ENCODE measurements around the gene PTPRF. TPM values are rescaled to one million over a fixed set of nuclear protein-coding genes. Genes with fewer than 3 reads are reported as not detected.

PTPRF gene
- total RNA-seq, 1 donor from 2014 or later, result 259 TPM

DNA sequence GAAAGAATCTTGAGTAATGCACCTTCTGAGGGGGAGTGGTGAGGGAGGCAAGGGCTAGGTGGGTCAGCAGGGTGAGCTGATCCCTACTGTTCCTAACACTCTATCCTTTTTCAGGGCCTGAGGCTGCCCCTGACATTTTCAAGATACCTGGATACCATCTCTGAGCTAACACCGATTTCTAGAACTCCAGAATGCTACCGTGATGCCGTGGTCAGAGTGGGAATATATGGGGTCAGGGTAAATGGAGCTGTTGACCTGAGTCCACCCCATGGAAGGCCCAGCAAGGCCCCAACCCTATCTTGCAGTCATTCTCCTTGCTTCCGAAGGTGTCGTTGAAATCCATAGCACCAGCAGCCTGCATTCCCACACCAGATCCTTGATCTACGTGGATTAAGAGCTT lies 18.0 kb upstream of the PTPRF start:
- no peak for DNase-seq (ENCODE audit: low read depth)

- no peak for DNase-seq (ENCODE audit: low read depth)
These were observed 17.1 kb upstream of the PTPRF start for GRCh38 chr1:43513471-43514173.

DNA sequence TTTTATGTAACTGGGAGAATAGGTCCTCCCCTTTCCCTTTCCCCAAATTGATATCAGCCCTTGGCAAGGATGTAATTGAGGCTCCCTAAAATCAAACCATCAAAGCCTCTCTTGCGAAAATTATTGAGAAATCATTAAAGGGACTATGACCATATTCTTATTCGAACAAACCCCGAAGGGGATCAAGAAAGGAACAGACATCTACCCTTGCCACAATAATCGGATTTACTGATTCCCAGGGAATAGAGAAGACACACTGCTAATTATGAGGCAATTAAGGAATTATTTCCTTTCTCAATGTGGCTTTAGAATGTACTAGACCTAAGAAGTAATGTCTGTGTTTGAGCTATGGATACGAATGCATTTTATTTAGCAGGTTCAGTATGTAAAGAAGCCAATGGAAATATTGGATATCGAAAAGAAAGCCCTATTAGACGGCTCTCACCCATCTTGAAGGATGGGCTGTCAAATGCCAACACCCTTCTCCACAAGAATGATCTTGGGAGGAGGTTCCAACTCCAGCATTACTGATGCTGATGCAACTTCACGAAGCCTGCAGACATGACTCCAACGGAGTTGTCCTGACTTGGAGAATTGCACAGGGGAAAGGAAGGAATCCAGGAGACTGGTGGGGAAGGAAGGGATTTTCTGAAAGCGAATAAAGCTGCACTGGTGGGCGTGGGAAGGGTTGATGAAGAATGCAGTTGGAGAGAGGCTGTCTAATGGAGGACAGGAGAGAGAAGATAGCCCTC lies 11.6 kb upstream of the PTPRF start:
- DNase-seq (ENCODE audit: low read depth), result no peak

- no peak for DNase-seq (ENCODE audit: low read depth)
These were observed 10.4 kb upstream of the PTPRF start for GRCh38 chr1:43520100-43520778.

GRCh38 chr1:43521078-43521477 lies 9.6 kb upstream of the PTPRF start:
- no peak for DNase-seq (ENCODE audit: low read depth)

- no peak for DNase-seq (ENCODE audit: low read depth)
These were observed 8.9 kb upstream of the PTPRF start for GRCh38 chr1:43521756-43522155.

DNA sequence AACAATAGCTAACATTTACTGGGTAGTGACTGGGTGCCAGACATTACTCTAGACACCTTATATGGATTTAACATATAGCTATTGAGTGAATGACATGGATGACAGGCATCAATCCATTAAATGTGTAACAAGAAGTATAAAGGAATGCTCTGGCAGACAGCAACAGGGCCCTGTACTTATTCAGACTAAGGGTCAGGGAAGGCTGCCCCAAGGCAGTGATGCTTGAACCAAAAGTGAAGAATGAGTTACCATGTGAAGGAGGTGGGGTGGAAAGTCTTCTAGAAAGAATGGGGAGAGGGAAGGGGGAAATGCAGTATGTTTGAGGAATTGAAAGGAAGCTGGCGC lies 8.3 kb upstream of the PTPRF start:
- DNase-seq (ENCODE audit: low read depth), result peak; percentile 64

DNA sequence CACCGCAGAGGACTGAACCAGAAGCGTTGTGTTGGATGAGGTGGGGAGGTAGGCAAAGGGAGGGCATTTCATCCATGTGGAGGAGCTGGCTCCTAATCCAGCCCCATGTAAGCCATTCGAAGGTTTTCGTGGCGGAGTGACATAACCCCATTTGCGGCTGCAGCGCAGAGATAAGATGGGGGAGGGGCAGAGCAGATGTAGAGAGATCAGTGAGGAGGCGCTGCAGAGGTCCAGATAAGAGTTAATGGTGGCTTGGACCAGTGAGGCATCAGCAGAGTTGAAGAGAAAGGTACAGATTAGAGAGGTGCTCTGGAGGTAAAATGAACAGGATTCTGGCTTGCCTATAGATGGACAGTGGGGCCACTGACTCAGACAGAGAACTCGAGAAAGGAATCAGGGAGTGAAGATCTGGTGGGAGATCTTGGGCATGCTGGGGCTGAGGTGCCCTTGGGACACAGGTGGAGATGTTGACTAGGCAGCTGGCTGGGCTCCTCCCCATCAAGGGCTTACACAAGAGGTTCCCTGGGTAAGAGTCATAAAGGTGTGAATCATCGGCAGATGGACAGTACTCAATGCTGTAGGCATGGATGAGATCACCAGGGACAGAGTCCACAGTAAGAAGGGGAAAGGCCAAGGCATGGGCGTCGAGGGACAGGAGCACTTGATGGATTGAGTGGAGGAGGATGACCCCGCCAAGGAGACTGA lies 7.8 kb upstream of the PTPRF start:
- peak; percentile 96 for DNase-seq (ENCODE audit: low read depth)

GRCh38 chr1:43524804-43525203 lies 5.9 kb upstream of the PTPRF start:
- no peak for DNase-seq (ENCODE audit: low read depth)

DNA sequence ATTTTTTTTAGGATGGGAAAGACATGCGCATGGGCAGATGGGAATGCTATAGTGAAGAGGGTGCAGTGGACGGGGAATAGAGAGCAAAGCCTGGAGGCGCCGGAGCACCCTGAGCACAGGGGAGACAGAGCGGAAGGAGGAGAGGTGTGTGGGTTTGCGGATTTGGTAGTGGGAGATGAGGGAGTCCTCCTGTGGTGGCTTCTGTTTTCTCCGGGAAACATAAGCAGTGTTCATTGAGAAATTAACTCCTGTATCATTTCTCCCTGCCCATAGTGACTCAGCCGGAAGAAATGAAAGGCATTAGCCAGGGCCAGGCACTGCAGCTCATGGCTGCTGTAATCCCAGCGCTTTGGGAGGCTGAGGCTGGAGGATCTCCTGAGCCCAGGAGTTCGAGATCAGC lies 4.7 kb upstream of the PTPRF start:
- DNase-seq (ENCODE audit: low read depth), result peak; percentile 52

DNA sequence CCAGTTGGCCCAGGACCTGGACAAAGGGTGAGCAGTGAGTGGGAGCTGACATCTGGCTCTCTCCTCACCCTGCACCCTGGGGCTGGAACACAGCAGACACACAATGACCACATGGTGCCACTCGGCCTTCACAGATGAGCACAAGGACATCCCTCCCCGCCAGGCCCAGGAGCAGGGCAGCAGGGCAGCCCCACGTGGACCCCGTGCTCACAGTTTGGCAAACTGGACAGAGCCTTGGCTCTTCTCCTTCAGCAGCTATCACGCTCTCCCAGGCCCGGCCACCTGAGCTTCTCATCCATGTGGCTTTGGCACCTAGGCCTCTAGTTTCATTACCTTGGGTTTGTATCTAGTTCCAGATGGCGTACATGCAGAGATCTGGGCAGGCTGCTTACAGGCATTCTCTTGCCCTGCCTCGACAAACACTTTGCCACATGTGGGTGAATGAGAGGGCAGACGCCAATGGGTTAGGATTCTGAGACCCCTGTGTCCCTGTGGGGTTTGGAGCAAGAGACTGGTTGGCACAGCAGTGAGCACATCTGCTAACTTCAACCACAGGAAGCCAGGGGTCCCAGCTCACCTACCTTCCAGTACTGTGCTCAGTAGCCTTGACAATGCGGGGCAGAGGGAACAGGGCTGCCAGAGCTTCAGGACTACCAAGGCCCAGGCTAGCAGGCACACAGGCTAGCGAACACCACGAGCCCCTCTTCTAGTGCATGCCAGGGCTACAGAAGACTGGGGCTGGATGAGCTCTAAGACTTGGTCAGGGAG lies 3.4 kb upstream of the PTPRF start:
- no peak for DNase-seq (ENCODE audit: low read depth)

GRCh38 chr1:43529206-43529731 lies 1.4 kb upstream of the PTPRF start:
- DNase-seq (ENCODE audit: low read depth), result peak; percentile 82

DNA sequence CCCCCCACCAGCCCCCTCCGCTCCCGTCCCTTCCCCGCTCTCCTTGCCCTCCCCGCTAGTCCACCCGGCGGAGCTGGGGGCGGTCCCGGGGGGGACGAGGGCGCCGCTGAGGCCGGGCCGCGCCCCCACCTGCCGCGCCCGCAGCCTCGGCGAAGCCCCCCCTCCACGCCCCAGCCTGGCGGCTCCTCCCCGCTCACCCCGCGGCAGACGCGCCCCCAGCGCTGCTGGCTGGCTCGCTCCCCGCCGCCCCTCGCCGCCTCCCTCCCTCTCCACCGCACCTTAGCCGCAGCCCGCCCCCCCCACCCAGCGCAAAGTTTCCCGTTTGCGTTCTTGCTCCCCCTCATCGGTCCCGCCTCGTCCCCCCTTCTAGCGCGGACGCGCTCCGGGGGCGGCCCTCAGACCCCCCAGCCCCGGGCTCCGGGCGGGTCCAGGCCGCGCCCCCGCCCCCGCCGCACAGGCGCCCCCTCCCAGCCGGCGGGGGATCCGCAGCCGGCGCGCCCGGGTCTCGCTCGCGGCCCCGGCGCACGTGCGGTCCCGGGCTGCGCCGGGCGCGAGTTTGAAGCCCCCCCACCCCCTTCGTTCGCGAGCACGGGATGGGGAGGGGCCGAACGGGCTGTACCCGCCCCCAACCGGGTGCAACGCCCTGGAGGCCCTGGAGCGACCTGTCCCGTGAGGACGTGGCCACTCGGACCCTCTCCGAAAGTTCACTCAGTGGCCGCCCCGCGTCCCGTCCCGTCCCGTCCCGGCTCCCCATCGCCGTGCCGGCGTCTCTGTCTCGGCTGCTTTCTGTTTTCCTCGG lies 623 bp downstream of the PTPRF start:
- no peak for DNase-seq (ENCODE audit: low read depth)

DNA sequence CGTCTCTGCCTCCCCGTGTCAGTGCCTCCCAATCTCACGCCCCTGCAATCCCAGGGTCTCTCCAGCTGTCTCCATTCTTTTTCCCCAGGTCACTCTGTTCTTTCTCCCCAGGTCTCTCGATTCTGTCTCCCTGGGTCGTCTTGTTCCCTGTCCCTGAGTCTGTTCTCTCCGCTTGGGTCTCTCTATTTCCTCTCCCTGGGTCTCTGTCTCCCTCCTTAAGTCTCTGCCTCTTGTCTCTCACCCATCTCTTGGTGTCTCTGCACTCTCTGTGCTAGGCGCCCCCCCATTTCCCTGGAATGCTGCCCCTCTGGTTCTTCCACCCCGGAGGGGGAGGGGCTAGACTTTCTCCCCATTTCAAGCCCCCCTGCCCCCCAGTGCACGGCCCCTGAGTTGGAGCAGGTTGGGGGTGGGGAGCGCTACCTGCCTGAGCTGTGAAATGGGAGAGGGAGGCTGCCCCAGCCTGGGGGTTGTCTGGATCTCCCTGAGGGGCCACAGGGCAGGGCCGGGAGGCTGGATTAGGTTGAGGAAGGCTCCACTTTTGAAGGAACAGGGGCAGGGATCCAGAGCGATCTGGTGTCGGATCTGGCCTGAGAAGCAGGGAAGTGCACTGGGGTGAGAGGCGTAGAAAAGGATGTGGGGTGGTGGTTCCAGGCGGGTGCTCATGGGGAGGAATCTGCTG lies 1.4 kb downstream of the PTPRF start:
- DNase-seq (ENCODE audit: low read depth), result no peak

GRCh38 chr1:43532716-43533115 lies 2.0 kb downstream of the PTPRF start:
- no peak for DNase-seq (ENCODE audit: low read depth)

DNA sequence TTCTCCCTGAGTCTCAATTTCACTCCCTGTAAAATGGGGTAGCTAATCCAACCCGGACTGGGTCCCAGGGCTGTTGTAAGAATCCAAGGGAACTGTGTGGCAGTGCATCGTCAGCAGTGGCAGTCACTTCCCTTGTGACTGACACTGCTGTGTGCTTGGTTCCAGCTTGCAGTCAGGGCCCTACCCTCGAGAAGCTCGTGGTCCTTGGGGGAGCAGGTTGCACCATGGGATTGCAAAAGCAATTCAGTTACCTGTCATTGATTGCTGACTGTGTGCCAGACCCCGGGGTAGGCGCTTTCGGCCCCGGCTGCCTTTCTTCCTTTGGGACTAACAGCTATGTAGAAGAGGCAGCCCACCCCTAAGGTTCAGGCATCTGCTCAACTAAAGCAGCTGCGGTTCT lies 2.9 kb downstream of the PTPRF start:
- DNase-seq (ENCODE audit: low read depth), result no peak

- no peak for DNase-seq (ENCODE audit: low read depth)
These were observed 3.6 kb downstream of the PTPRF start for GRCh38 chr1:43534256-43534655.

- no peak for DNase-seq (ENCODE audit: low read depth)
These were observed 5.6 kb downstream of the PTPRF start for GRCh38 chr1:43536196-43536863.

- no peak for DNase-seq (ENCODE audit: low read depth)
These were observed 6.2 kb downstream of the PTPRF start for GRCh38 chr1:43536864-43537358.
